Endothelial cell (in vitro differentiated cells): Measurements from ENCODE around the gene TBX3. TPM values are rescaled to one million over a fixed set of nuclear protein-coding genes. Genes with fewer than 3 reads are reported as not detected.

Source experiments
- DNase-seq: peaks from one replicate; pipeline ENCODE4 v3.0.0; 2021; ENCODE audit warnings: low spot score
- H3K27ac Mint-ChIP-seq: one replicate; pipeline ENCODE4 v1.8.0; 2021; ENCODE audit warnings: mixed read lengths, inconsistent platforms; ENCODE audit not compliant: unreplicated experiment
- H3K27me3 Mint-ChIP-seq: one replicate; pipeline ENCODE4 v1.8.0; 2021; ENCODE audit warnings: mild to moderate bottlenecking, moderate library complexity, mixed read lengths, inconsistent platforms; ENCODE audit not compliant: unreplicated experiment
- H3K36me3 Mint-ChIP-seq: one replicate; pipeline ENCODE4 v1.8.0; 2021; ENCODE audit warnings: mild to moderate bottlenecking, low read depth, mixed read lengths, inconsistent platforms; ENCODE audit not compliant: unreplicated experiment
- H3K4me1 Mint-ChIP-seq: one replicate; pipeline ENCODE4 v1.8.0; 2021; ENCODE audit warnings: mild to moderate bottlenecking, mixed read lengths, inconsistent platforms; ENCODE audit not compliant: unreplicated experiment
- H3K4me3 Mint-ChIP-seq: one replicate; pipeline ENCODE4 v1.8.0; 2021; ENCODE audit warnings: mild to moderate bottlenecking, mixed read lengths, inconsistent platforms; ENCODE audit not compliant: unreplicated experiment
- H3K9me3 Mint-ChIP-seq: one replicate; pipeline ENCODE4 v1.8.0; 2021; ENCODE audit warnings: mixed read lengths, inconsistent platforms; ENCODE audit not compliant: unreplicated experiment
- CTCF ChIP-seq: fragments of 200-600 bp; sonication (generic); IDR thresholded peaks from one replicate; pipeline ENCODE4 v1.5.0; 2021; ENCODE audit warnings: antibody characterized with exemption; ENCODE audit not compliant: unreplicated experiment
- total RNA-seq: library from RNA; stranded (reverse); fragmentation: NEBNext Ultra II Directional; extraction: Animal tissue kit (Norgen Biotek cat#: 25700); gene quantifications from one replicate; pipeline ENCODE4 v1.2.1, GENCODE V29; 2021; ENCODE audit not compliant: unreplicated experiment

The TBX3 gene
- total RNA-seq, 1 donor from 2014 or later, result 0.41 TPM

- Mint-ChIP-seq H3K4me1 (peaks cover 42% of the 10 kb centered on the region), H3K27ac (no peak overlapping the region), H3K4me3 (no peak overlapping the region), H3K27me3 (peaks cover 27% of the 10 kb centered on the region), H3K9me3 (no peaks in the 10 kb centered on the region), H3K36me3 (no peaks in the 10 kb centered on the region)
- DNase-seq, result no peak
- no peak for TF ChIP-seq CTCF
Observed at GRCh38 chr12:114671443-114672411, 12.2 kb downstream of the TBX3 start.

- no peak overlapping the region for H3K27ac Mint-ChIP-seq
- TF ChIP-seq CTCF, result no peak
- peaks cover 43% of the 10 kb centered on the region for H3K4me1 Mint-ChIP-seq
- H3K27me3 Mint-ChIP-seq, result peaks cover 32% of the 10 kb centered on the region
- DNase-seq, result no peak
- H3K4me3 Mint-ChIP-seq, result no peak overlapping the region
- H3K36me3 Mint-ChIP-seq, result no peaks in the 10 kb centered on the region
- no peaks in the 10 kb centered on the region for H3K9me3 Mint-ChIP-seq
Observed at GRCh38 chr12:114671066-114671442, 12.9 kb downstream of the TBX3 start.

DNA sequence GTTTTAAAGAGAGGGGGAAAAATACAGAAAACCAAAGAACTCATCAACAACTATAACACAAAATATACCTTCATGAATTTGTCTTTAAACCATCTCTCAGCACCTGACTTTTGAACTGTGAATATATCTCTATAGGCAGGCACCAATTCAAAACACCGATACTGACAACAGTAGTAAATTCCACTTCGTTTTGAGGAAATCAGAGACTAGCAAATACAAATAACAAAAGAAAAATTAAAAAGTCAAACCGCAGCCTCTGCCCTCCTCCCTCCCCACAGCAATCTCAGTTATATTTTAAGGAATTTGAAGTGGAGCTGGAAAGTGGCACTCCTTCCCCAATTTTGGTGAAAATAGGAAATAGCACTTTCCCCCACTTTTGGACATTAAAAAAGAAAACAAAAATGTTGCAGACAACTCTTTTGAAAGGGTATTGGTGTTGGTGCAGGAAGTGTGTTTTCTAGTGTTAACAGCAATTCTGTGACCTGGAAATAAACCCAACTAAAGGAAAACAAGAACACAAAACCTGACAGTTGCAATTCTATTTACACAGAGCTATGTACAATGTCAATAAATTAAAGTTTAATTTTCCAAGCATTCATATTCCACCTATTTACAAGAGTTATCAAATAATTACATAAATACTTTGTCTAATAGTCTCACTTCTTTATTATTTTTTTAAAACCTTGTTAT, 13.5 kb downstream of the TBX3 start:
- no peaks in the 10 kb centered on the region for H3K9me3 Mint-ChIP-seq
- peaks cover 30% of the 10 kb centered on the region for H3K27me3 Mint-ChIP-seq
- no peak for DNase-seq
- no peak overlapping the region for H3K4me3 Mint-ChIP-seq
- H3K36me3 Mint-ChIP-seq, result no peaks in the 10 kb centered on the region
- H3K4me1 Mint-ChIP-seq, result peaks cover 43% of the 10 kb centered on the region
- TF ChIP-seq CTCF, result no peak
- H3K27ac Mint-ChIP-seq, result no peak overlapping the region

GRCh38 chr12:114669401-114670290, 14.3 kb downstream of the TBX3 start:
- Mint-ChIP-seq H3K36me3 (no peaks in the 10 kb centered on the region), H3K4me3 (no peak overlapping the region), H3K27me3 (peaks cover 24% of the 10 kb centered on the region), H3K9me3 (no peaks in the 10 kb centered on the region), H3K27ac (no peak overlapping the region), H3K4me1 (peaks cover 46% of the 10 kb centered on the region)
- no peak for TF ChIP-seq CTCF
- DNase-seq, result no peak
